Measurements from ENCODE around the gene SNRPD3. TPM values are rescaled to one million over a fixed set of nuclear protein-coding genes. Genes with fewer than 3 reads are reported as not detected.

SNRPD3 gene
- total RNA-seq, 1 donor from 2014 or later, result 160 TPM

GRCh38 chr22:24518228-24518627 is 37.6 kb upstream of the SNRPD3 start:
- no peak for DNase-seq (ENCODE audit: low read depth)
- no peak overlapping the region for H3K4me3 ChIP-seq (ENCODE audit: low read depth, low read length)
- peaks cover 9% of the 10 kb centered on the region for H3K27me3 ChIP-seq (ENCODE audit: control insufficient read depth, insufficient read depth, low read length)
- H3K36me3 ChIP-seq (ENCODE audit: control insufficient read depth, insufficient read depth, low read length), result no peaks in the 10 kb centered on the region
- TF ChIP-seq CTCF (IDR thresholded peaks at IDR 0.05; ENCODE audit: insufficient read depth, low read length, poor library complexity, severe bottlenecking), result no peak

- TF ChIP-seq CTCF (IDR thresholded peaks at IDR 0.05; ENCODE audit: insufficient read depth, low read length, poor library complexity, severe bottlenecking), result no peak
- Histone ChIP-seq H3K36me3 (ENCODE audit: control insufficient read depth, insufficient read depth, low read length) (no peaks in the 10 kb centered on the region), H3K27me3 (ENCODE audit: control insufficient read depth, insufficient read depth, low read length) (peaks cover 7% of the 10 kb centered on the region), H3K4me3 (ENCODE audit: low read depth, low read length) (no peak overlapping the region)
- no peak for DNase-seq (ENCODE audit: low read depth)
These were observed 36.9 kb upstream of the SNRPD3 start for GRCh38 chr22:24518771-24519485.

GRCh38 chr22:24519496-24519895 is 36.3 kb upstream of the SNRPD3 start:
- no peak for DNase-seq (ENCODE audit: low read depth)
- H3K36me3 ChIP-seq (ENCODE audit: control insufficient read depth, insufficient read depth, low read length), result no peaks in the 10 kb centered on the region
- no peak for TF ChIP-seq CTCF (IDR thresholded peaks at IDR 0.05; ENCODE audit: insufficient read depth, low read length, poor library complexity, severe bottlenecking)
- no peak overlapping the region for H3K4me3 ChIP-seq (ENCODE audit: low read depth, low read length)
- peaks cover 3% of the 10 kb centered on the region for H3K27me3 ChIP-seq (ENCODE audit: control insufficient read depth, insufficient read depth, low read length)

GRCh38 chr22:24521791-24522245 is 34.0 kb upstream of the SNRPD3 start:
- Histone ChIP-seq H3K4me3 (ENCODE audit: low read depth, low read length) (no peak overlapping the region), H3K27me3 (ENCODE audit: control insufficient read depth, insufficient read depth, low read length) (peaks cover 2% of the 10 kb centered on the region), H3K36me3 (ENCODE audit: control insufficient read depth, insufficient read depth, low read length) (no peaks in the 10 kb centered on the region)
- DNase-seq (ENCODE audit: low read depth), result peak; percentile 47
- TF ChIP-seq CTCF (IDR thresholded peaks at IDR 0.05; ENCODE audit: insufficient read depth, low read length, poor library complexity, severe bottlenecking), result peak; percentile 63

GRCh38 chr22:24523873-24524272 is 31.9 kb upstream of the SNRPD3 start:
- no peak for TF ChIP-seq CTCF (IDR thresholded peaks at IDR 0.05; ENCODE audit: insufficient read depth, low read length, poor library complexity, severe bottlenecking)
- Histone ChIP-seq H3K27me3 (ENCODE audit: control insufficient read depth, insufficient read depth, low read length) (peaks cover 2% of the 10 kb centered on the region), H3K4me3 (ENCODE audit: low read depth, low read length) (no peak overlapping the region), H3K36me3 (ENCODE audit: control insufficient read depth, insufficient read depth, low read length) (no peaks in the 10 kb centered on the region)
- DNase-seq (ENCODE audit: low read depth), result no peak

Measured in kidney epithelial cell (primary cell).